Fibroblast of the aortic adventitia (primary cell): Measurements from ENCODE around the gene DIP2C. TPM values are rescaled to one million over a fixed set of nuclear protein-coding genes. Genes with fewer than 3 reads are reported as not detected.

Source experiments
- DNase-seq: peaks from one replicate; pipeline ENCODE4 v3.0.0-alpha.2; 2010; ENCODE audit warnings: low read depth
- H3K4me3 ChIP-seq: 2 replicates; pipeline ENCODE4 v1.5.1; 2011; ENCODE audit warnings: low read depth, mild to moderate bottlenecking, control low read depth, low read length, moderate library complexity
- CTCF ChIP-seq: IDR thresholded peaks from 2 replicates; pipeline ENCODE4 v1.5.1; 2011; ENCODE audit warnings: mild to moderate bottlenecking, low read length, control low read depth, inconsistent platforms; ENCODE audit not compliant: insufficient read depth
- total RNA-seq: library from RNA; depleted of rRNA; stranded (reverse); fragments of >200 nt; gene quantifications from 2 replicates; pipeline ENCODE4 v1.2.3, GENCODE V29; 2012; ENCODE audit warnings: low replicate concordance

Gene DIP2C
- total RNA-seq, 1 donor, result 15.7 TPM

- no peak for DNase-seq
- no peak for TF ChIP-seq CTCF
- no peak overlapping the region for H3K4me3 ChIP-seq
Measured at GRCh38 chr10:299969-300368, 389.5 kb downstream of the DIP2C start.

- TF ChIP-seq CTCF, result no peak
- H3K4me3 ChIP-seq, result no peak overlapping the region
- DNase-seq, result no peak
Measured at GRCh38 chr10:299512-299911, 390.0 kb downstream of the DIP2C start.

- DNase-seq, result no peak
- no peak overlapping the region for H3K4me3 ChIP-seq
- no peak for TF ChIP-seq CTCF
Measured at GRCh38 chr10:298033-298432, 391.4 kb downstream of the DIP2C start.

GRCh38 chr10:297567-297966 lies 391.9 kb downstream of the DIP2C start:
- DNase-seq, result peak; percentile 53
- peak overlapping the region; percentile 10 for H3K4me3 ChIP-seq
- no peak for TF ChIP-seq CTCF

- no peak for TF ChIP-seq CTCF
- H3K4me3 ChIP-seq, result no peak overlapping the region
- no peak for DNase-seq
Measured at GRCh38 chr10:293636-294035, 395.8 kb downstream of the DIP2C start.

- DNase-seq, result peak; percentile 71
Measured at GRCh38 chr10:290026-290725, 399.3 kb downstream of the DIP2C start.

More at GRCh38 chr10:290026-290725, 399.3 kb downstream of the DIP2C start:
- TF ChIP-seq CTCF, result no peak
- H3K4me3 ChIP-seq, result no peak overlapping the region
